Activated CD8-positive, alpha-beta memory T cell treated with anti-CD3 and anti-CD28 coated beads, Interleukin-2, amount 50 U/mL, for 24 hours (primary cell): ENCODE results near the gene ZXDB.
"Not testable (repeated sequence)": the region's sequence is repeated elsewhere in the genome, so short reads cannot be mapped to it uniquely, and the experiment has no call there.

Experiments
- DNase-seq: peaks from one replicate; pipeline ENCODE4 v3.0.0-alpha.2; 2020; ENCODE audit errors: extremely low read depth

Gene ZXDB

DNA sequence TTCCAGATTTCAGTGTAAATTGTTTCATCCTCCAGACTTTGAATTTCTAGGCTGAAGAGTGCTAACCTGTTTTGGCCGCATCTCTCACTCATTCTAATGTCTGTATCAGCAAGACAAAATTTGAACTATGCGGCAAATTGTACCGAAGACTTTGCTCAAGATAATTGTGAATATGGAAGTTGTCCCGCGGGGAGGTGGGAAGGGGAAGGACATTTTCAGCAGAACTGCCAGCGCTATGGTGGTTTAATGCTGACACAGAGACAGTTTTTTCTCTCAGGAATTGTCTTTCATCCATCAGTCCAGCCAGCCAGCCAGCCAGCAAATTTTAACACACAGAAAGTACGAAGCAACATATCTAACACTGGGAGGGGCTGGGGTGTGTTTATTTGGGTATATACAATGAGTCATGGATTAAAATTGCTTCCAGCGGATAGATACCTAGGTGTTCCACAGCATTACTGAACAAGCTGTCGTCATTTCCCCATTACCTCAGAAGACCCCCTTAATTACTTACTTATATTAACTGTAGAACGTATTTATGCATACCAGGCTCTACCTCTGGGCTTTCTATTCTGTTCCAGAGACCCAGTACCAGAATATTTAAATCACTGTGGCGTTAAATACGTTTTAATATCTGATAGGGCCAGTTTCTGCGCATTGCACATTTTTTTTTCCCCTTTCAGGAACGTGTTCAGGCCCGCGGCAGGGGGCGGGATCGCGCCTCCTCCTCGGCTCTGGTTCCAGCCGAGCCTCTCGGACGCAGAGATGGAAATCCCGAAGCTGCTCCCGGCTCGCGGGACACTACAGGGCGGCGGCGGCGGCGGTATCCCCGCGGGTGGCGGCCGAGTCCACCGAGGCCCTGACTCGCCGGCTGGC, at the start of gene ZXDB:
Gene ZXDB (plus strand): TSS at position 728 of the 876 bp plus-strand sequence. CDS start 38 bp downstream, at position 766.
- DNase-seq, result not testable (repeated sequence)

DNA sequence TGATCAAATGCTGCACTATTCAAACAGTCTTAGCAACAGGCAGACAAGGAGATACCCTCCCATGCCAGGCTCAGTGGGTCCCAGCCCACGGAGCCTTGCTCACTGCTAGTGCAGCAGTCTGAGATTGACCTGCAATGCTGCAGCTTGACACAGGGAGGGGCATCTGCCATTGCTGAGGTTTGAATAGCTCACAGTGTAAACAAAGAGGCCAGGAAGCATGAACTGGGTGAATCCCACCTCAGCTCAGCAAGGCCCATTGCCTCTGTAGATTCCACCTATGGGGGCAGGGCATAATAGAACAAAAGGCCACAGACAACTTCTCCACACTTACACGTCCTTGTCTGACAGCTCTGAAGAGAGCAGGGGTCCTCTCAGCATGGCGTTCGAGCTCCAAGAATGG, 26.6 kb upstream of the ZXDB start:
- no peak for DNase-seq

DNA sequence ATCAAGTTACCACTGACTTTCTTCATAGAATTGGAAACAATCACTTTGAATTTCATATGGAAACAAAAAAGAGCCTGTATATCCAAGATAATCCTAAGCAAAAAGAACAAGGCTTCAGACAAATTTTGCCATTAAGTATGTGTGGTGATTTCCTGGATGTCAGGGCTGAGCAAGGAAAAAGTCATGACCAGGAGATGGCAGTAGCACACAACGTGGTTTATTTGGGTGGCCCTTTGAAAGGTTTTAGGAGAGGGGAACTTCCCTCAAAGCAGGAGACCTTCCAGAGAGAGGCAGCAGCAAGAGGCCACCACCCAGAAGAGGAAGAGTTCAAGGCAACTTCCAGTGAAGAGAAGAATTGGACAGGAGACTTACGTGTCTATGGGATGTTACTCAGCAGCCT, 18.1 kb upstream of the ZXDB start:
- DNase-seq, result no peak

DNA sequence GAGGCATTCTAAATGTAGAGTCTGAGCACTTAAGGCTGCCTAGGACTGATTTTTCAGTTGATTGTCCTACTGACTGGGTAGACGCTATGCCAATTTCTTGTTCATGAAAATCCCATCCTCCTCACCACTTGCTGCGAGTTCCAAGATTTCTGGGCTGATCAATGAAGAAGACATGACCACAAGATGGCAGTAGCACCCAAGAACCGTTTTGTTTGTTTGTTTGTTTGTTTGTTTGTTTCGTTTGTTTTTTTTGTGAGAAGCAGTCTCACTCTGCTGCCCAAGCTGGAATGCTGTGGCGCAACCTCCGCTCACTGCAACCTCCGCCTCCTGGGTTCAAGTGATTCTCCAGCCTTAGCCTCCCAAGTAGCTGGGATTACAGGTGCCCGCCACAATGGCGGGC, 8.9 kb upstream of the ZXDB start:
- not testable (repeated sequence) for DNase-seq

DNA sequence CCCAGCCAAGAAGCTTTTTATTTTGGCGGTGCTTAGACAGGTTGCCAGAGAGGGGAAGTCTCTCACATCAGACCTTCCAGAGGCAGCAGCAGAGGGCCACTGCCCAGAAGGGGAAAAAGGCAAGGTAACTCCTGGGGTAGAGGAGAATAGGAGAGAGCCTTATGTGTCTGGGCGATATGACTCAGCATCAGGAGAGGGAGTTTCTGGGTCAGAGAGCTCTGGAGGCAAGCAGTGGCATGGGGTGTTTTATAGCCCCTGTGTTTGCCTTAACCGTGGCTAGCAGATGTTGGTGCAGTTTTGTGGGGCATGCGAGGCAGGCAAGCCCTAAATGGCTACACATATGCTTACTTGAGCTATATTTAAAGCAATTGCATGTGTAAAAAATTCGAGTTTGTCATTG, 8.3 kb upstream of the ZXDB start:
- no peak for DNase-seq

DNA sequence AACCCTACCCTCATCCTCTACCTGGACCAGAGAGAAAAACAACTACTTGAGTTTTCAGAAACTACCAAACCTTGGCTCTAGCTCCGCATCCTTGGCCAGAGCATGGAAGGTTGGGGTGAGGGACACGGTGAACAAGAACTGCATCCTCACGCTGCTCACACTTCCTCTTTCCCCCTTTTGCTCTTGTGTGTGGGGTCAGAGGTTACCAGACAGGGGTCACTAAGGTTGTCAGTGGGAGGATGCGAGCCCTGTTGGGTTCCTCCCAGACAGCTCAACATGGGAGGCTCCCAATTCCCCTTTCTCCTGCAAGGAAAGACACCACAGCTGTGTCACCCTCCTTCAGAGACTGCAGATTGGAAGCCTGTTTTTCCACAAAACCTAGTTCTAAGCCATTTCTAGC, 5.5 kb upstream of the ZXDB start:
- no peak for DNase-seq

DNA sequence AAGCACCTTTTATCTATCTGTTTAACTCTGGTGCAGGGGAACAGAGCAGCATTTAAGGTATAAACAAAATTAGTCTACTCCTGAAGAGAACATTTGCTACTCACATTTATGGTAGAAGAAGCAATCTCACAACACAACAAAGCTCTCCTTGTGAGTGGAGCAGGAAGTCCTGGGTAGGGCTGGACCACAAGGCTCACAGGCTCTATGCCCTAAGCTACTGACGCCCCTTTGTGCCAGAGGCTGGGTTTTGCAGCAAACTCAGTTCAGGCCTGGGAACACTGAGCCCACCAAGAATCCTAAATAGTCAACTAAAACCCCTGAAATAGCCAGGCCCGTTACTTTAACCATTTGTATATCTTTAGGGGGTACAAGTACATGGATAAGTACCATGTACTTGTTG, 4.7 kb upstream of the ZXDB start:
- no peak for DNase-seq

DNA sequence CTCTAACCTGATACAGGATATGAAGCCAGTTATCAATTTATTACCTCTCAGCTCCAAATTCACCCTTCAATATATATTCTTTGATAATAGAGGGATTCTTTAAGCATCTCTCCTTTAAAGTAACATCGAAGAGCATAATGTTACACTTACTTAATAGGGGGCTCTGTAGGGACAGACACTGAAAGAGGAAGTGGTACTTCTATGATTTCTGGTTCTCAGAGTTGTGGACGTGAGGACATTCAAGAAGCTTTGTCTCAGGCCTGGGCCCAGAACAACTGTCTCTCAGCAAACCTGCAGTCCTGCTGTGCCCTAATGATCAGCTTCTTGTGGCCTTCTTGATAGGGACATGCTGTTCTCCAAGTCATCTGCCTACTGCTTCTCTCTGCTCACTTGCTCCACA, 4.2 kb upstream of the ZXDB start:
- DNase-seq, result no peak

DNA sequence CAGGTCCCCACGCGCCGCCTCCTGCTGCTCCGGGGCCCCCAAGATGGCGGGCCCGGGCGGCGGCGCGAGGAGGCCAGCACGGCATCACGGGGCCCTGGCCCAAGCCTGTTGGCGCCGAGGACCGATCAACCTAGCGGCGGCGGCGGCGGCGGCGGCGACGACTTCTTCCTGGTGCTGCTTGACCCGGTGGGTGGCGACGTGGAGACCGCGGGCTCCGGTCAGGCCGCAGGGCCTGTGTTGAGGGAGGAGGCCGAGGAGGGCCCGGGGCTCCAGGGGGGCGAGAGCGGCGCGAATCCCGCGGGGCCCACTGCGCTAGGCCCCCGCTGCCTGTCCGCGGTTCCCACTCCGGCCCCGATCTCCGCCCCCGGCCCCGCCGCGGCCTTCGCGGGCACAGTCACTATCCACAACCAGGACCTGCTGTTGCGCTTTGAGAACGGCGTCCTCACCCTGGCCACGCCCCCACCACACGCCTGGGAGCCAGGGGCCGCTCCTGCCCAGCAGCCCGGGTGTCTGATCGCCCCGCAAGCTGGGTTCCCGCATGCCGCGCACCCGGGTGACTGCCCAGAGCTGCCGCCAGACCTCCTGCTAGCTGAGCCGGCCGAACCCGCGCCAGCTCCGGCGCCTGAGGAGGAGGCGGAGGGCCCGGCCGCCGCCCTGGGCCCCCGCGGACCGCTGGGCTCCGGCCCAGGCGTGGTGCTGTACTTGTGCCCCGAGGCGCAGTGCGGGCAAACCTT, 516 bp downstream of the ZXDB start:
- not testable (repeated sequence) for DNase-seq

DNA sequence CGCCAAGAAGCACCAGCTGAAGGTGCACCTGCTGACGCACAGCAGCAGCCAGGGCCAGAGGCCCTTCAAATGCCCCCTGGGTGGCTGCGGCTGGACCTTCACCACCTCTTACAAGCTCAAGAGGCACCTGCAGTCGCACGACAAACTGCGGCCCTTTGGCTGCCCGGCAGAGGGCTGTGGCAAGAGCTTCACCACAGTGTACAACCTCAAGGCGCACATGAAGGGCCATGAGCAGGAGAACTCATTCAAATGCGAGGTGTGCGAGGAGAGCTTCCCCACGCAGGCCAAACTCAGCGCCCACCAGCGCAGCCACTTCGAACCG, 1.0 kb downstream of the ZXDB start:
- DNase-seq, result not testable (repeated sequence)

DNA sequence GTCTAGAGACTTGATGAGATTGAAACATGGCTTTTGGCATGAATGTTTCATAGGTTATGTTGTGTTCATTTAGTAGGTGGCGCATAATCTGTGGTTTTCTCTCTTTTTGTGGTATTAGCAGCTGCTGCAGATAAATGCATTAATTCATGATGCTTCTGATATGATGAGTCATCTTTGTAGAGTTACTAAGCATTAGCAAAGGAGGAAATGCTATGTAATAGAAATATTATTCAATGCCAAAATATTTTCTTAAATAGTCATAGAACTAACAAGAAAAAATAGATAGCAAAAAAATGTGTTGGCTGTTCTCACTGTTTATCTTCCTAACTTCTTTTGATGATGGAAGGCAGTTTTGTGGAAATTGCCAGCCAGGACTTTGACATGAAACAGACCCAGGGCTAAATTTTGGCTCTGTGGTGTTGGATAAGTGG, 3.6 kb downstream of the ZXDB start:
- no peak for DNase-seq

DNA sequence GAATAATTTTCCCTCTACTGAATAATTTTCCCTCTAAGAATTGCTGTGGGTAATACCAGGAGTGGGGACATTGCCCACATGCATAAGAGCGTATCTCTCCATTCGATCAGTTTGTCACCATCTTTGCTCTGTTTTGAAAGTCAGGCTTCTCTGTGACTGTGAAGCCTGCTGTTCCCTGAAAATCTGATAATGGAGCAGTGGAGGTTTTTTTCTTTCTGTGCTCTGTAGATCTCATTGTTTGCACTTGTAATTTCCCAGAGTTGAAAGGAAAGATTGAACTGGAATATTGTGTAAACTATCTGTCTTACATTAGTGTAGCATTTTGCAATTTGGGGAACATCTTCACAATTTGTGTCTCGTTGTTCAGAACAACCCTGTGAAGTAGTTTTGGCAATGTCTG, 4.3 kb downstream of the ZXDB start:
- DNase-seq, result no peak

DNA sequence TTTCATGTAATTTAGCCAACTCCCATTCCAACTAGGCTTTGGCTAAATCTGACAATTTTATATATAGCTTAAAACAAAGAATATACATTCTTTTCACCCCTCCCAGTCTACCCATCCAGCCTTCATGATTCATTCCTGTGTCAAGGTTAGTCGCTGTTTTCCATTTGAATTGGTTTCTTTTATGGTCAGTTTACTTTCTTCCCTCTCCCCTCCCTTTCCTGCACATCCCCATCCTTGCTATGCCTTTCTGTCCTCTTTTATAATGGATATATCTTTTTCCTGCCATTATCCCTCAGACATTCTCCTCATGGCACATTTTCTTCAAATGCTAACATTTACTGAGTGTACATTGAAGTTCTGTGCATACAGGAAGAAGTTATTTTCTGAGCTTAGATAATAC, 4.7 kb downstream of the ZXDB start:
- no peak for DNase-seq

DNA sequence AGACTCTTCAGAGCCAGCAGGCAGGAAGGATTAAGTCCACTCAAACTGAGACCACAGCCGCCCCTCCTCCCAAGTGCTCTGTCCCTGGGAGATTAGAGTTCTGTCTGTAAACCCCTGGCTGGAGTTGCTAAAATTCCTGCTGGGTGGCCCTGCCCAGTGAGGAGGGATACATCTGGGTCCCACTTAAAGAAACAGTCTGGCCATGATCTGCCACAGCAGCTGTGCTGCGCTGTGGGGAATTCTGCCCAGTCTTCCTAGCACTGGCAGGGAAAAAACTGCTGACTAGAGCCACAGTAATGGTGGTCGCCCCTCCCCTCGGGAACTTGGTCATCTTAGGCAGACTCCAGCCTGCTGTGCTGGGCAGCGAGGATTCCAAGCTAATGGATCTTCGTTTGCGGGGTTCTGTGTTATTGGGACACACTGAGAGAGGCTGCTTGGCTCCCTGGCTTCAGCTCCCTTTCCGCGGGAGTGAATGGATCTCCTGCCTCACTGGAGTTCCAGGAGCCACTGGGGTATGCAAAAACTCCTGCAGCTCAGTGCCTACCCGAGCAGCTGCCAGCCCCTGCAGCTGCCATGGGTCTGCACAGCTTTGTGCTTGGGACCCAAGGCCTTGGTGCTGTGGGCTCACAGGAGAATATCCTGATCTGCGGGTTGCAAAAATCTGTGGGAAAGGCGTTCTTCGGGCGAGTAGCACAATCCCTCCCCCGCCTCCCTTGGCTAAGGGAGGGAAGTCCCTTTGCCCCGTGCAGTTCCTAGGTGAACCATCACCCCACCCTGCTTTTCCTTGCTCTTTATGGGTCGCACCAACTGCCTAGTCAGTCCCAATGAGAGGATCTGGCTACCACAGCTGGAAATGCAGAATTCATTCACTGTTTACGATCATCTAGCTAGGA, 15.7 kb downstream of the ZXDB start:
- no peak for DNase-seq

DNA sequence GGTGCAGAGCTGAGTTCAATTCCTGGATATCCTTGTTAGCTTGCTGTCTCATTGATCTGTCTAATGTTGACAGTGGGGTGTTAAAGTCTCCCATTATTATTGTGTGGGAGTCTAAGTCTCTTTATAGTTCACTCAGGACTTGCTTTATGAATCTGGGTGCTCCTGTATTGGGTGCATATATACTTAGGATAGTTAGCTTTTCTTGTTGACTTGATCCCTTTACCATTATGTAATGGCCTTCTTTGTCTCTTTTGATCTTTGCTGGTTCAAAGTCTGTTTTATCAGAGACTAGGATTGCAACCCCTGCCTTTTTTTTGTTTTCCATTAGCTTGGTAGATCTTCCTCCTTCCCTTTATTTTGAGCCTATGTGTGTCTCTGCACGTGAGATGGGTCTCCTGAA, 21.5 kb downstream of the ZXDB start:
- not testable (repeated sequence) for DNase-seq

DNA sequence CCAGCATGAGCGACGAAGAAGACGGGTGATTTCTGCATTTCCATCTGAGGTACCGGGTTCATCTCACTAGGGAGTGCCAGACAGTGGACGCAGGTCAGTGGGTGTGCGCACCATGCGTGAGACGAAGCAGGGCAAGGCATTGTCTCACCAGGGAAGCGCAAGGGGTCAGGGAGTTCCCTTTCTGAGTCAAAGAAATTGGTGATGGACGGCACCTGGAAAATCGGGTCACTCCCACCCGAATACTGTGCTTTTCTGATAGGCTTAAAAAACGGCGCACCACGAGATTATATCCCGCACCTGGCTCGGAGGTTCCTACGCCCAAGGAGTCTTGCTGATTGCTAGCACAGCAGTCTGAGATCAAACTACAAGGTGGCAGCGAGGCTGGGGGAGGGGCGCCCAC, 37.6 kb downstream of the ZXDB start:
- DNase-seq, result not testable (repeated sequence)

DNA sequence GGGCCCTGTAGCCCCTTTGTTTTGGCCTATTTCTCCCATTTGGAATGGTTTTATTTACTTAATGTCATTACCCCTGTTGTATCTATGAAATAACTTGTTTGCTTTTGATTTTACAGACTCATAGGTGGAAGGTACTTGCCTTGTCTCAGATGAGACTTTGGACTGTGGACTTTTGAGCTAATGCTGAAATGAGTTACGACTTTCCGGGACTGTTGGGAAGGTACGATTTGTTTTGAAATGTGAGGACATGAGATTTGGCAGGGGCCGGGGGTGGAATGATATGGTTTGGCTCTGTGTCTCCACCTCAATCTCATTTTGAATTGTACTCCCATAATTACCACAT, 48.8 kb downstream of the ZXDB start:
- no peak for DNase-seq

DNA sequence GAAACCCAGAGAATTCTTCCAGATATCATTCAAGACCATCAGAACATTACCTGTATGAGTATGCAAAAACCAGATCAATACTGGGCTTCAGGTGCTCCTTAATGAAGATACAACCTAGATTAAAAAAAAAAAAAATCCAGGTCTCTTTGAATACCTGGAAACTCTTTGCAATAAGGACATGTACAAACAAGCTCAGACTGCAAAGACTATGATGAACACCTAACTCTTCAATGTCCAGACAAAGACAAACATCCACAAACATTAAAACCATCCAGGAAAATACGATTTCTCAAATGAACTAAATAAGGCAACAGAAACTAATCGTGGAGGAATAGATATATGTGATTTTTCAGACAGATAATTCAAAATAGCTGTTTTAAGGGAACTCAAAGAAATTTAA, 49.5 kb downstream of the ZXDB start:
- DNase-seq, result no peak

DNA sequence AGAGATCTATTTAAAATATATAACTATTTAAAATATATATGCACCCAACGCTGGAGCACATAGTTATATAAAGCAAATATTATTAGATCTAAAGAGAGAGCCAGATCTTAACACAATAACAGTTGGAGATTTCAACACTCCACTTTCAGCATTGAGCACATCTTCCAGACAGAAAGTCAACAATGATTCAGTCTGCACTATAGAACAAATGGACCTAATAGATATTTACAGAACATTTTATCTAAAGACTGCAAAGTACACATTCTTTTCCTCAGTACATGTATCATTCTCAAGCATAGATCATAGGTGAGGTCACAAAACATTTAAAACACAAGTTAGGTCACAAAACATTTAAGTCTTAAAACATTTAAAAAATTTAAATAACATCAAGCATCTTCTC, 51.9 kb downstream of the ZXDB start:
- no peak for DNase-seq

DNA sequence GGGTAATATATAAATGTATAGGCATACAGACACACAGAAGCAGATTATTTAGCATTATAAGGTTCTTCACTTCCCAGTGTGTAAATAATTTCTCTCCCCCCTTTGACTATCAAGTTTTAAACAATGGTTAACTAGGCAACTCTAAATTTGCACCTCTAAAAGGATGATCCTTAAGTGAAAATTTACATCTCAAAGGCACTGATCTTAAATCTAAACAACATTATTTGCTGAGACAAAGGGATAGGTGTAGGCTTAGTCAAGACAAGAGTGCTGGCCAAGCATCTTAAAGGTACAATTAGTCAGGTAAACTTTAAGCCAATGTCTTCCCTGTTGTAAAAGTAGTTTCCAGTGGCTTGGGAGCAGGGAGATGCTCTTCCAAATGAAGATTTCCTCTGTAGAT, 55.2 kb downstream of the ZXDB start:
- DNase-seq, result no peak
